ENCODE data around the gene WSCD1.

DNA sequence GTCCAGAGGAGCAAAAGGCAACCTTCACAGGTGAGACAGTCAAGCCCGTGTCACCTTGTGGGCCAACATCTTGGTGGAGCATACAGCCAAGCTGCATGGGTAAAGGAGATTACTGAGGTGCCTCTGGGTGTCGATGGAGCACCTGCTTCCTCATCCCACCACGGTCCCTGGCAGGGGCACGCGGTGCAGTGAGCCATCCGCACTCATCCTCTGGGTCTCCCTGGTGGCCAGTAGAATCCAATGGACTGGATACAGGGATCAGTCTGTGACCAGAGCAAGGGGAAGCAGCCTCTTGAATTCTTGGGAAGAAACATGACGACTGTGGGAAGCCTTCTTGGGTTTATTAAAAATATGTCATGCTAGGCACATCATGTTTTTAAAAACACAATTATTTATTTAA is 4.8 kb upstream of the WSCD1 start:
- TF ChIP-seq ARNTL (CRISPR knock-in tag; IDR thresholded peaks at IDR 0.05; ENCODE audit: borderline replicate concordance, low read depth) (no peak), TCF4 (CRISPR knock-in tag; IDR thresholded peaks at IDR 0.05; ENCODE audit: borderline replicate concordance) (no peak), ZC3H10 (CRISPR knock-in tag; IDR thresholded peaks at IDR 0.05) (no peak), BACH2 (CRISPR knock-in tag; IDR thresholded peaks at IDR 0.05; ENCODE audit: borderline replicate concordance) (no peak), ZNF70 (CRISPR knock-in tag; IDR thresholded peaks at IDR 0.05) (no peak), ZFP30 (CRISPR knock-in tag; IDR thresholded peaks at IDR 0.05) (no peak), TOX (CRISPR knock-in tag; IDR thresholded peaks at IDR 0.05; ENCODE audit: borderline replicate concordance) (no peak), CSDC2 (CRISPR knock-in tag; IDR thresholded peaks at IDR 0.05) (no peak), ZFP3 (CRISPR knock-in tag; IDR thresholded peaks at IDR 0.05) (no peak), RARB (CRISPR knock-in tag; IDR thresholded peaks at IDR 0.05) (no peak)
- TF ChIP-seq, protein P1, sequence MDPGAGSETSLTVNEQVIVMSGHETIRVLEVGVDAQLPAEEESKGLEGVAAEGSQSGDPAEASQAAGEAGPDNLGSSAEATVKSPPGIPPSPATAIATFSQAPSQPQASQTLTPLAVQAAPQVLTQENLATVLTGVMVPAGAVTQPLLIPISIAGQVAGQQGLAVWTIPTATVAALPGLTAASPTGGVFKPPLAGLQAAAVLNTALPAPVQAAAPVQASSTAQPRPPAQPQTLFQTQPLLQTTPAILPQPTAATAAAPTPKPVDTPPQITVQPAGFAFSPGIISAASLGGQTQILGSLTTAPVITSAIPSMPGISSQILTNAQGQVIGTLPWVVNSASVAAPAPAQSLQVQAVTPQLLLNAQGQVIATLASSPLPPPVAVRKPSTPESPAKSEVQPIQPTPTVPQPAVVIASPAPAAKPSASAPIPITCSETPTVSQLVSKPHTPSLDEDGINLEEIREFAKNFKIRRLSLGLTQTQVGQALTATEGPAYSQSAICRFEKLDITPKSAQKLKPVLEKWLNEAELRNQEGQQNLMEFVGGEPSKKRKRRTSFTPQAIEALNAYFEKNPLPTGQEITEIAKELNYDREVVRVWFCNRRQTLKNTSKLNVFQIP (CRISPR knock-in tag; IDR thresholded peaks at IDR 0.05; ENCODE audit: borderline replicate concordance, low read depth): no peak
- TF ChIP-seq, protein P2, sequence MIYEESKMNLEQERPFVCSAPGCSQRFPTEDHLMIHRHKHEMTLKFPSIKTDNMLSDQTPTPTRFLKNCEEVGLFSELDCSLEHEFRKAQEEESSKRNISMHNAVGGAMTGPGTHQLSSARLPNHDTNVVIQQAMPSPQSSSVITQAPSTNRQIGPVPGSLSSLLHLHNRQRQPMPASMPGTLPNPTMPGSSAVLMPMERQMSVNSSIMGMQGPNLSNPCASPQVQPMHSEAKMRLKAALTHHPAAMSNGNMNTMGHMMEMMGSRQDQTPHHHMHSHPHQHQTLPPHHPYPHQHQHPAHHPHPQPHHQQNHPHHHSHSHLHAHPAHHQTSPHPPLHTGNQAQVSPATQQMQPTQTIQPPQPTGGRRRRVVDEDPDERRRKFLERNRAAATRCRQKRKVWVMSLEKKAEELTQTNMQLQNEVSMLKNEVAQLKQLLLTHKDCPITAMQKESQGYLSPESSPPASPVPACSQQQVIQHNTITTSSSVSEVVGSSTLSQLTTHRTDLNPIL (CRISPR knock-in tag; IDR thresholded peaks at IDR 0.05; ENCODE audit: low read depth): no peak
